ENCODE data around the gene ATP8B2.
"Not testable (repeated sequence)": the region's sequence is repeated elsewhere in the genome, so short reads cannot be mapped to it uniquely, and the experiment has no call there.

ATP8B2 gene

DNA sequence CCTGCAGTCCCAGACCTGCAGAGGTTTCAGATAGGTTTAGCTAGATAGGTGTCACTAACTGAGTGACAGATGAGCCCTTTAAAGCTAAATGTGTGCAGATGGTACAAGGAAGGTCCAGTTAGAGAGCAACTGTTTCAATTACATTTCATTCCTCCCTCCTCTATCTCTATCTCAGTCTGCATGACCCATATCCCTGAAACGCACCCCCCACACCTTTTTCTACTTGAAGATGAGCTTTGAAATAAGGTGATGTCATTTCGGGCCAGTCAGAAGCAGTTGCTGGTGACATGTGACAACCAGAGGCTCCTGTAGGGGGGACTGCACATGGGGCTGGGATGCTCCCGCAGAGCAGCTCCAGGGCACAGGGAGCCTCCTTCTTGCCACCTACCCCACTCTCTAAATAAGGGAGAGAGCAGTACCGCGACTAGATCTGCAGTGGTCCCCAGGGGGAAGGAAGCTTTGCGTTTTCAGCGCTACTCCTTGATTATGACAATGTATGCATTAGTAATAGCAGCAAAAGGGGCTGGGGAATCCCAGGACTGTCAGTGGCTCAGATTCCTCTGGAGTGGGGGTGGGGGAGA is 4.3 kb downstream of the ATP8B2 start:
- Mint-ChIP-seq H3K9me3 (no peaks in the 10 kb centered on the region), H3K4me3 (no peak overlapping the region), H3K36me3 (ENCODE audit: low read depth) (no peaks in the 10 kb centered on the region), H3K27ac (no peak overlapping the region), H3K4me1 (ENCODE audit: low read depth) (peaks cover 77% of the 10 kb centered on the region), H3K27me3 (peaks cover 44% of the 10 kb centered on the region)
- intact Hi-C loops (cut with micrococcal nuclease): loop anchor here (5.0 kb wide), 1 partner anchor 132 kb away; no protein-coding TSS in a partner anchor

DNA sequence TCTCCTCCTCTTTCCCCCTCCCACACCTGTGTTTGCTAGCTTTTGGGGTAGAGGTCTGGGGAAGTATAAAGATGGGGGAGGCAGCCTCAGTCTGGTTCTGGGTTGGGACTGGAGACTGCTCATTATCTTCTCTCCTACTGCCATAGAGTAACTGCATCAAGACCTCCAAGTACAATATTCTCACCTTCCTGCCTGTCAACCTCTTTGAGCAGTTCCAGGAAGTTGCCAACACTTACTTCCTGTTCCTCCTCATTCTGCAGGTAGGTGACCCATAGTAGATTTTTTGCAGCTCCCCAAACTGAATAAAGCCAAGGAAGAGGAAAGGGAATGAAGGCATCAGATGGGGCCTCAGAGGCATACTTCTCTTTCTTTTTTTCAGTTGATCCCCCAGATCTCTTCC is 5.3 kb downstream of the ATP8B2 start:
- intact Hi-C loops (cut with micrococcal nuclease): loop anchor here (5.0 kb wide), 1 partner anchor 133 kb away; no protein-coding TSS in a partner anchor
- Mint-ChIP-seq H3K4me3 (no peak overlapping the region), H3K4me1 (ENCODE audit: low read depth) (peaks cover 74% of the 10 kb centered on the region), H3K27ac (no peak overlapping the region), H3K9me3 (no peaks in the 10 kb centered on the region), H3K27me3 (peaks cover 38% of the 10 kb centered on the region), H3K36me3 (ENCODE audit: low read depth) (no peaks in the 10 kb centered on the region)

DNA sequence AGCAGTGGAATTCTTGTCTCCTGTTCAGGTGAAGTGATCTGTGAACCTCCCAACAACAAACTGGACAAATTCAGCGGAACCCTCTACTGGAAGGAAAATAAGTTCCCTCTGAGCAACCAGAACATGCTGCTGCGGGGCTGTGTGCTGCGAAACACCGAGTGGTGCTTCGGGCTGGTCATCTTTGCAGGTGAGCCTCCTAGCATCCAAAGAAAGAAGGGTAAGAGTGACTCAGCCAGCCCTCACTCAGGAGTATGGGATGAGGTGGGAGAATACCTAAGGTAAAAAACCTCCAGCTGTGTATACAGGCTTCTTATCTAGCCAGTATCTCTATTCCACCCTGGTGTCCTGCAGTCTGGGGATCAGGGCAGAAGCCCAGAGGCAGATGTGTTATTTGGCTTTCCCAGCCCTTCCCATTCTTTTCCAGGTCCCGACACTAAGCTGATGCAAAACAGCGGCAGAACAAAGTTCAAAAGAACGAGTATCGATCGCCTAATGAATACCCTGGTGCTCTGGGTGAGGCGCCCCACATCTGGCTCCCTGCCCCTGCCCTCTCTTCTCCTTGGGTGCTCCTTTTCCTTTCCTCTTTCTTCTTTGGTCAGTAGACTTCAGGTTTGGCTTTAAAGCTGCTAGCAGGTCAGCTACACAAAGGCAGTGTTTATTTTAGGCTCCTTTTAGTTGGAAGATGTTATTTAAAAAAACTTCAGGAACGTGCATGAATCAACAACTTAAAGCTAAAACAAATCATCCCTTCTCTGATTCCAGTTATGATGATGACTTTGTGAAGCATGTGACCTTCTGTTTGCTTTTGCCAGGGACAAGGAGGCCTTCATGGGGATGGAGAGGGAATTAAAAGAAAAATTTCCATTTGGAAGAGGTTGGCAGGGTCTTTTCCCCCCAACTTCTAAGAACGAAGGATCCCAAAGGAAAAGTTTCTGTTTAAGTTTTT is 9.0 kb downstream of the ATP8B2 start:
- peak overlapping the region; percentile 23 for H3K27ac Mint-ChIP-seq
- peaks cover 9% of the 10 kb centered on the region for H3K27me3 Mint-ChIP-seq
- no peaks in the 10 kb centered on the region for H3K36me3 Mint-ChIP-seq (ENCODE audit: low read depth)
- intact Hi-C loops (cut with micrococcal nuclease): loop anchor here (5.0 kb wide), 3 partner anchors 62 to 143 kb away; partner anchors contain the start of gene HAX1
- H3K9me3 Mint-ChIP-seq: no peaks in the 10 kb centered on the region
- H3K4me1 Mint-ChIP-seq (ENCODE audit: low read depth): peaks cover 40% of the 10 kb centered on the region
- H3K4me3 Mint-ChIP-seq: no peak overlapping the region

DNA sequence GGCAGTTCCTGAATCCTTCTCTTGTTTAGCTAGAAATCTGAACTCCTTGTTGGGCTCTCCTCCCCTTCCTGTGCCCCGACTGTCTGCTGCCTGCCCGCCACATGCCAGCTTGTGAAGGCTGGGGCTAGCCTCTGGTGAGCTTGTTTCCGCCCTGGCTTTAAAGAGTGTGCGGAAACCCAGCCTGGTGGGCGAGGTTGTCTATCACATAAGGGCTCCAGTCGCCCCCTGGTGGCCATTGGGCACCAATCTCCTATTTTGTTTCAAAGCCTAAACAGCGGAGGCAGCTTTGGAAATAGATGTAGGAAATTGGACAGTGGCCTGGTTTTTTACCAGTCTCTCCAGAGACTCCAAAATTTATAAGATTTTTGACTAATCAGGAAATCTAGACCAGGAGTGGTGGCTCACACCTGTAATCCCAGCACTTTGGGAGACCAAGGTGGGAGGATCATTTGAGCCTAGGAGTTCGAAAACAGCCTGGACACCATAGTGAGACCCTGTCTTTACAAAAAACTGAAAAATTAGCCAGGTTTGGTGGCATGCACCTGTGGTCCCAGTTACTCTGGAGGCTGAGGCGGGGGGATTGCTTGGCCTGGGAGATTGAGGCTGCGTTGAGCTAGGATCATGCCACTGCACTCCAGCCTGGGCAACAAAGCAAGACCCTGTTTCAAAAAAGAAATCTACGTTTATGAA is 9.8 kb downstream of the ATP8B2 start:
- peaks cover 1% of the 10 kb centered on the region for H3K27me3 Mint-ChIP-seq
- no peaks in the 10 kb centered on the region for H3K9me3 Mint-ChIP-seq
- intact Hi-C loops (cut with micrococcal nuclease): loop anchor here (5.0 kb wide), 2 partner anchors 63 to 142 kb away; partner anchors contain the start of gene HAX1
- no peaks in the 10 kb centered on the region for H3K36me3 Mint-ChIP-seq (ENCODE audit: low read depth)
- H3K27ac Mint-ChIP-seq: peak overlapping the region; percentile 23
- peaks cover 32% of the 10 kb centered on the region for H3K4me1 Mint-ChIP-seq (ENCODE audit: low read depth)
- no peak overlapping the region for H3K4me3 Mint-ChIP-seq

DNA sequence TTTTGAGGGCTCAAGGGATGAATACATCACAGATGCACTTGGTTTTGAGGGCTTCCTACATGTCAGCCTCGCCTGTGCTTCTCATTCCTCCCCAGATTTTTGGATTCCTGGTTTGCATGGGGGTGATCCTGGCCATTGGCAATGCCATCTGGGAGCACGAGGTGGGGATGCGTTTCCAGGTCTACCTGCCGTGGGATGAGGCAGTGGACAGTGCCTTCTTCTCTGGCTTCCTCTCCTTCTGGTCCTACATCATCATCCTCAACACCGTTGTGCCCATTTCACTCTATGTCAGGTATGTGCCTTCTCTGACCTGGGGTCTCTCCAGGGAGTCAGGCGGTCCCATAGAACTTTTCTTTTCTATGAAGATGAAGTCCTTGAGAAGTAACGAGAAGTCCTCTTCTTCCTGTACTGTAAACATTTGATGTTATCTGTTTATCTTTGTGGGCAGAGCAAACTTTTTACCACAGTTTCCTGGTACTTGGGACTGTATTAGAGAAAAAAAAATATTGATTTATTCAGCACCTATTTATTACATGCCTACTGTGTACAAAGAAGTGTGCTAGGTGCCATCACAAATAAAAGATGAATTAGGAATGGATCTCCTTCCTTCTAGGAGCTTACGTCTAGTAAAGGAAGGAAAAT is 12.0 kb downstream of the ATP8B2 start:
- Mint-ChIP-seq H3K4me3 (no peak overlapping the region), H3K36me3 (ENCODE audit: low read depth) (no peaks in the 10 kb centered on the region), H3K27me3 (no peaks in the 10 kb centered on the region), H3K4me1 (ENCODE audit: low read depth) (peaks cover 31% of the 10 kb centered on the region), H3K27ac (no peak overlapping the region), H3K9me3 (no peaks in the 10 kb centered on the region)
- intact Hi-C loops (cut with micrococcal nuclease): loop anchor here (5.0 kb wide), 2 partner anchors 65 to 140 kb away; partner anchors contain the start of gene HAX1

DNA sequence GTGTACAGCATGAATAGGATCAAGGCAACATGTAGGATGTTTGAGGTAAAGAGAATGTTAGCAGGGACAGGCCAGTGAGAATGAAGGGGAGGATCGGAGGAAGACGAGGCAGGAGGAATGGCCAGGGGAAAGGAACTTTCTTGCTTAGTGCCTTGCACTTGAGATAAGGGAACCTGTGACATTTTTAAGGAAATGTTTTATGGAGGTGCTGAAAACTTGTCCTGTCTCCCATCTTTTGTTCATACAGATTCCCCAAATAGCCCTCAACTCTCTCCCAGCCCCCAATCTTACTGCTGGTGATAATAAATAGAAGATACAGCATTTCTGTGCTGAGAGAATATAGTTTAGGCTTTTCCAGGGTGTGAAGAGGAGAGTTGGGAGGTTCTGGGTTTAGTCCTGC is 13.6 kb downstream of the ATP8B2 start:
- no peak overlapping the region for H3K27ac Mint-ChIP-seq
- H3K4me1 Mint-ChIP-seq (ENCODE audit: low read depth): peaks cover 35% of the 10 kb centered on the region
- H3K27me3 Mint-ChIP-seq: no peaks in the 10 kb centered on the region
- intact Hi-C loops (cut with micrococcal nuclease): loop anchor here (5.0 kb wide), 2 partner anchors 67 to 138 kb away; partner anchors contain the start of gene HAX1
- H3K36me3 Mint-ChIP-seq (ENCODE audit: low read depth): no peaks in the 10 kb centered on the region
- H3K9me3 Mint-ChIP-seq: no peaks in the 10 kb centered on the region
- H3K4me3 Mint-ChIP-seq: no peak overlapping the region

DNA sequence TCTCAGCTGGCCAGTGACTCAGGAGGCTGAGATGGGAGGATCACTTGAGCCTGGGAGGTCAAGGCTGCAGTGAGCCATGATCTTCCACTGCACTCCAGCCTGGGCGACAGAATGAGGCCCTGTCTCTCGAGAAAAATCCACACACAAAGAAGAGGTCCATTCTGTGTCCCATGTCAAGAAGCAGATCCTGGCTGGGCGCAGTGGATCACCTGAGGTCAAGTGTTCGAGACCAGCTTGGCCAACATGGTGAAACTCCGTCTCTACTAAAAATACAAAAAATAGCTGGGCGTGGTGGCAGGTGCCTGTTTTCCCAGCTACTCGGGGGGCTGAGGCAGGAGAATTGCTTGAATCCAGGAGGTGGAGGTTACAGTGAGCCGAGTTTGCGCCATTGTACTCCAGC is 16.0 kb downstream of the ATP8B2 start:
- H3K36me3 Mint-ChIP-seq (ENCODE audit: low read depth); H3K4me3 Mint-ChIP-seq; H3K27ac Mint-ChIP-seq; H3K9me3 Mint-ChIP-seq; intact Hi-C loops (cut with micrococcal nuclease); H3K27me3 Mint-ChIP-seq: not testable (repeated sequence)
- H3K4me1 Mint-ChIP-seq (ENCODE audit: low read depth): peaks cover 37% of the 10 kb centered on the region

DNA sequence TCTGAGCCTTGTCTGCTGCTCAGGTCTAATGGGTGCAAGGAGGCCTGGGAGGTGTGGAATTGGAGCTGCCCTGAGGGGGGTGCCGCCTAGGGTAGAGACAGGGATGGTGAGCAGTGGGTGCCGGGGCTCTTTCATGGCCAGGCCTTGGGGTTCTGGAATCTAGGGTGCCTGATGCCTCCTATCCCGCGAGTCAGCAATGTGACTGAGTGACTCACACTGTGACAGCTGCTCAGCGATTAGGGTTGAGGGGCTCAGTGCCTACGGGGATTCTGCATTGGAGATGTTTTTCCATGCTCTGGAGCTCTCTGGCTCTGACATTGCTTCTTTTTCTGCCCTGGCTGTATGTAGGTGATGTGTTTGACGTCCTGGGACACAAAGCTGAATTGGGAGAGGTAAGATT is 16.8 kb downstream of the ATP8B2 start:
- no peaks in the 10 kb centered on the region for H3K9me3 Mint-ChIP-seq
- intact Hi-C loops (cut with micrococcal nuclease): no loop called here
- peaks cover 41% of the 10 kb centered on the region for H3K4me1 Mint-ChIP-seq (ENCODE audit: low read depth)
- no peak overlapping the region for H3K4me3 Mint-ChIP-seq
- H3K36me3 Mint-ChIP-seq (ENCODE audit: low read depth): no peaks in the 10 kb centered on the region
- H3K27me3 Mint-ChIP-seq: no peaks in the 10 kb centered on the region
- H3K27ac Mint-ChIP-seq: peak overlapping the region; percentile 66

DNA sequence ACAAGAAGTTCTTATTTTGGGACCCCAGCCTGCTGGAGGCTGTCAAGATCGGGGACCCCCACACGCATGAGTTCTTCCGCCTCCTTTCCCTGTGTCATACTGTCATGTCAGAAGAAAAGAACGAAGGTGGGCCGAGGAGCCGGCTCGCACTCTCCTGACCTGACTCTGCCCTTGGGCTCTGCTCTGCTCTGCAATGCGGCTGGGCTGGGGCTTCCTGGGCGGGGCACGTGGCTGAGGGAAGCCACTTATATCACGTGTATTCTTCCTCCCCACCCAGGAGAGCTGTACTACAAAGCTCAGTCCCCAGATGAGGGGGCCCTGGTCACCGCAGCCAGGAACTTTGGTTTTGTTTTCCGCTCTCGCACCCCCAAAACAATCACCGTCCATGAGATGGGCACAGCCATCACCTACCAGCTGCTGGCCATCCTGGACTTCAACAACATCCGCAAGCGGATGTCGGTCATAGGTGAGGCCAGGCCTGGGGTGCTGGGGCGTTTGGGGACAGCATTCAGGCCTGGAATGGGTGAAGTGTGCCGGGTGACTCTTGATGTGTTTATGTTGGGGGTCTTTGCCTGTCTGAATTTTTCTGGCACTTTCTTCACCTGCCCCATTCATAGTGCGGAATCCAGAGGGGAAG is 17.6 kb downstream of the ATP8B2 start:
- H3K4me3 Mint-ChIP-seq: no peak overlapping the region
- peak overlapping the region; percentile 66 for H3K27ac Mint-ChIP-seq
- H3K27me3 Mint-ChIP-seq: no peaks in the 10 kb centered on the region
- intact Hi-C loops (cut with micrococcal nuclease): no loop called here
- no peaks in the 10 kb centered on the region for H3K36me3 Mint-ChIP-seq (ENCODE audit: low read depth)
- H3K4me1 Mint-ChIP-seq (ENCODE audit: low read depth): peaks cover 49% of the 10 kb centered on the region
- no peaks in the 10 kb centered on the region for H3K9me3 Mint-ChIP-seq

DNA sequence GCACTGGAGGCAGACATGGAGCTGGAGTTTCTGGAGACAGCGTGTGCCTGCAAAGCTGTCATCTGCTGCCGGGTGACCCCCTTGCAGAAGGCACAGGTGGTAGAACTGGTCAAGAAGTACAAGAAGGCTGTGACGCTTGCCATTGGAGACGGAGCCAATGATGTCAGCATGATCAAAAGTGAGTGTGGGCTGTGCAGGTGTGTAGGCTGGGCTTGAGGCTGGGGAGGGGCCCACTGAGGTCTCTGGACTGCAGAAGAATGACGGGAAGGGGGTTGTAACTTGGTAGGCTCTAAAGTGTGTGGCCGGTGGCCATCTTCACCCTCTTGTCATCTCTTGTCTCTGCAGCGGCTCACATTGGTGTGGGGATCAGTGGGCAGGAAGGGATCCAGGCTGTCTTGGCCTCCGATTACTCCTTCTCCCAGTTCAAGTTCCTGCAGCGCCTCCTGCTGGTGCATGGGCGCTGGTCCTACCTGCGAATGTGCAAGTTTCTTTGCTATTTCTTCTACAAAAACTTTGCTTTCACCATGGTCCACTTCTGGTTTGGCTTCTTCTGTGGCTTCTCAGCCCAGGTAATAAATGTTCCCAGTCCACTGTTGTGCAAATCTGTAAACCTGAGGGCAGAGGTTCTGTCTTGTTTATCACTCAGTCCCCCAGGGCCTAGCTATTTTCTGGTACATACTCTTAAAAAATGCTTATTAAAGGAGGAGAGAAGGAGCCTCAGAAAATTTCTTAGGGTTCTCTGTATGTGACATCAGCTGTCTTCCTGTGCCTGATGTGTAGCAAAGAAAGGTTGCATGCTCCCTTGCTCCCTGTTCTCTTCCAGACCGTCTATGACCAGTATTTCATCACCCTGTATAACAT is 19.9 kb downstream of the ATP8B2 start:
- Mint-ChIP-seq H3K4me1 (ENCODE audit: low read depth) (peaks cover 56% of the 10 kb centered on the region), H3K4me3 (no peak overlapping the region), H3K36me3 (ENCODE audit: low read depth) (no peaks in the 10 kb centered on the region), H3K9me3 (no peaks in the 10 kb centered on the region), H3K27ac (no peak overlapping the region), H3K27me3 (peaks cover 3% of the 10 kb centered on the region)
- intact Hi-C loops (cut with micrococcal nuclease): no loop called here

DNA sequence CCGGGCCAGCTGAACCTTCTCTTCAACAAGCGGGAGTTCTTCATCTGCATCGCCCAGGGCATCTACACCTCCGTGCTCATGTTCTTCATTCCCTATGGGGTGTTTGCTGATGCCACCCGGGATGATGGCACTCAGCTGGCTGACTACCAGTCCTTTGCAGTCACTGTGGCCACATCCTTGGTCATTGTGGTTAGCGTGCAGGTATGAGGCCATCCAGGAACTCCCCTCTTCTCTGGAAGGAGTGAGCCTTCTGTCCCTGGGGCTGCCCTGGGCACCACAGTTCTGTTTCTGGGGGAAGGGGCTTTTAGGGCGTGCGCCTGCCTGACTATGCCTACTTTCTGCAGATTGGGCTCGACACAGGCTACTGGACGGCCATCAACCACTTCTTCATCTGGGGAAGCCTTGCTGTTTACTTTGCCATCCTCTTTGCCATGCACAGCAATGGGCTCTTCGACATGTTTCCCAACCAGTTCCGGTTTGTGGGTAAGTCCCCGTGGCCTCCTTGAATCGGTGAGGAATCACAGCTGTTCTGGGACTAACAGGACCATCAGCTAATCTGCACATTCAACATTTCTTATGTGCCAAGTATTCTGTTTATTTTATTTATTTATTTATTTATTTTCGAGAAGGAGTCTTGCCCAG is 21.1 kb downstream of the ATP8B2 start:
- H3K9me3 Mint-ChIP-seq: no peaks in the 10 kb centered on the region
- H3K27ac Mint-ChIP-seq: peak overlapping the region; percentile 61
- no peaks in the 10 kb centered on the region for H3K36me3 Mint-ChIP-seq (ENCODE audit: low read depth)
- no peak overlapping the region for H3K4me3 Mint-ChIP-seq
- peaks cover 4% of the 10 kb centered on the region for H3K27me3 Mint-ChIP-seq
- intact Hi-C loops (cut with micrococcal nuclease): no loop called here
- H3K4me1 Mint-ChIP-seq (ENCODE audit: low read depth): peaks cover 56% of the 10 kb centered on the region

DNA sequence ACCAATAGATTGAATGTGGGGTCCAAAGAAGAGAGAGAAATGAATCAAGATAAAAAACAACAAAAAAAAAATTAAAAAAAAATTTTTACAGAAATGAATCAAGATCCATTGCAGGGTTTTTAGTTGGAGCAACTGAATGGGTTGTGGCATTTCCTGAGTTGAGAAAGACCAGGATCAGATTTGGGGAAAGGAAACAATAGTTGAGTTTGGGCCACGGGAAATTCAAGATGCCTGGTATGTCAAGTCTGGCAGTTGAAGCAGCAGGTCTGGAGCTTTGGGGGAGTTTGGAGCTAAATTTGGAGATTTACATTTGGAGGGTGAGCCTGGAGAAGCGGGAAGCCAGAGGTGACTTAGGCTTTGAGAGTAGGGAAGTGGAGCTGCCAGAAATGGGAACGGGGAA is 22.6 kb downstream of the ATP8B2 start:
- H3K4me3 Mint-ChIP-seq: no peak overlapping the region
- intact Hi-C loops (cut with micrococcal nuclease): no loop called here
- H3K27ac Mint-ChIP-seq: no peak overlapping the region
- peaks cover 11% of the 10 kb centered on the region for H3K27me3 Mint-ChIP-seq
- no peaks in the 10 kb centered on the region for H3K9me3 Mint-ChIP-seq
- peaks cover 52% of the 10 kb centered on the region for H3K4me1 Mint-ChIP-seq (ENCODE audit: low read depth)
- H3K36me3 Mint-ChIP-seq (ENCODE audit: low read depth): no peaks in the 10 kb centered on the region

Measured in dendritic cell treated with granulocyte-macrophage colony-stimulating factor and Interleukin-4, amounts not matched to agents 40 ng/mL and 50 ng/mL, for 4 days (primary cell).